ENCODE data around the gene SLC6A4.
"Not testable (repeated sequence)": the region's sequence is repeated elsewhere in the genome, so short reads cannot be mapped to it uniquely, and the experiment has no call there.

The SLC6A4 gene

DNA sequence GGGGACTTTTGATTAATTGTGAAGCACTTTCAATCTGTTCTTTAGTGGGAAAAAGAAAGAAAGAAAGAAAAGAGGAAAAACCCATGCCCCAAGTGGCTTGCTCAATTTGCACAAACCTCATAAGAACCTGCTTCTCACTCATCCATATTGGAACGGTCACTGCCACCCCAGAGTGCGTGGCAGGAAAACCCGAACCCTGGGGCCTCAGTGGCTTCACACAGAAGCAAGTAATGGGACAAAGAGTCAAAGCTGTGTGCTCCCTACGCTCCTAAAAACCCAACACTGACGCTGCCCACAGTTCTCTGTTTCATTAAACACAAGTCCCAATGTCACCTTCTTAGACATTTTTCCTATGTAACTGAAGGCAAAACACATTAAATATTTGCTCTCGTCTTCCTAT, 1.2 kb downstream of the SLC6A4 start:
- no peak overlapping the region for H3K4me3 ChIP-seq (ENCODE audit: low read depth, low read length)

GRCh38 chr17:30232824-30233427, 2.6 kb downstream of the SLC6A4 start:
- H3K4me3 ChIP-seq (ENCODE audit: low read depth, low read length) = no peak overlapping the region
- TF ChIP-seq, protein P1, sequence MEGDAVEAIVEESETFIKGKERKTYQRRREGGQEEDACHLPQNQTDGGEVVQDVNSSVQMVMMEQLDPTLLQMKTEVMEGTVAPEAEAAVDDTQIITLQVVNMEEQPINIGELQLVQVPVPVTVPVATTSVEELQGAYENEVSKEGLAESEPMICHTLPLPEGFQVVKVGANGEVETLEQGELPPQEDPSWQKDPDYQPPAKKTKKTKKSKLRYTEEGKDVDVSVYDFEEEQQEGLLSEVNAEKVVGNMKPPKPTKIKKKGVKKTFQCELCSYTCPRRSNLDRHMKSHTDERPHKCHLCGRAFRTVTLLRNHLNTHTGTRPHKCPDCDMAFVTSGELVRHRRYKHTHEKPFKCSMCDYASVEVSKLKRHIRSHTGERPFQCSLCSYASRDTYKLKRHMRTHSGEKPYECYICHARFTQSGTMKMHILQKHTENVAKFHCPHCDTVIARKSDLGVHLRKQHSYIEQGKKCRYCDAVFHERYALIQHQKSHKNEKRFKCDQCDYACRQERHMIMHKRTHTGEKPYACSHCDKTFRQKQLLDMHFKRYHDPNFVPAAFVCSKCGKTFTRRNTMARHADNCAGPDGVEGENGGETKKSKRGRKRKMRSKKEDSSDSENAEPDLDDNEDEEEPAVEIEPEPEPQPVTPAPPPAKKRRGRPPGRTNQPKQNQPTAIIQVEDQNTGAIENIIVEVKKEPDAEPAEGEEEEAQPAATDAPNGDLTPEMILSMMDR (IDR thresholded peaks at IDR 0.05; ENCODE audit: borderline replicate concordance, insufficient read depth, low read depth, low read length) = no peak

More for the DNA sequence above, 1.2 kb downstream of the SLC6A4 start:
- TF ChIP-seq, protein P1 (IDR thresholded peaks at IDR 0.05; ENCODE audit: borderline replicate concordance, insufficient read depth, low read depth, low read length) = no peak

DNA sequence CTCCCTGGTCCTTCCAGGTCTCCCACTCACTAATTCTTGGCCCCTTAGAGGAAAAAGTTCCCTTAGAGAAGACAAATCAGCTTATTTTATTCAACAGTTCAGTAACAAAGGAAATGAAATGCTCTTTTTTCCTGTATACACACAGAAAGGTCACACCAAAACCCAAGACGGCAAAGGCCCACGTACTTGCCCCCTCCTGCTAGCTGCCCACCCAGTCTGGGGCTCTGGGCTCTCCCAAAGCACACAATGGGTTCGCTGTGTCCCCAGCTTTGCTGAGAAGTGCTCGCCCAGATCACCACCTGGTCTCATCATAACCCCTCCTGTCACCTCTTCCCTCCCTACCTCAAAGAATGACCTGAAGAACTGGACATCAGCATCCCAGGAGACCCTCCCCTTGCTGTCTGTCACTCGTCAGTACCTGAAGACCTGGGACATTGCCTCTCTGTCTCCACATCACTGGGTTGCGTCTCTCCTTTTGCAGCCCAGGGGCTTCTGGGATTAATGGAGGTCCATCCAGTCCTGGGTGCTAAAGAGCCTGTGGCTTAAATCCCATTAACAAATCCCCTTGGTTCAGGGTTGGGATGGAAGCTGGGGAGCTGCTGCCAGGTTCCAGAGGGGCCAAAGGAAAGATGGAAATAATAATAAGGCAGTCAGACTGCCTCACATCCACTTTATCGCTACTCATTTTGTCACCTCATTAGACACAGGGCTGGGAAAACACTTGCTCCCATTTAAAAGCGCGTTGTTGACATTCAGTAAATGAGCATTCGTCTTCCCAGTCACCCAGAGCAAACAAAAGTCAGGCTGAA, 3.3 kb downstream of the SLC6A4 start:
- H3K4me3 ChIP-seq (ENCODE audit: low read depth, low read length) = no peak overlapping the region
- TF ChIP-seq, protein P1 (IDR thresholded peaks at IDR 0.05; ENCODE audit: borderline replicate concordance, insufficient read depth, low read depth, low read length) = no peak

- TF ChIP-seq, protein P1 (IDR thresholded peaks at IDR 0.05; ENCODE audit: borderline replicate concordance, insufficient read depth, low read depth, low read length) = no peak
- no peak overlapping the region for H3K4me3 ChIP-seq (ENCODE audit: low read depth, low read length)
Measured at GRCh38 chr17:30230596-30231125, 4.8 kb downstream of the SLC6A4 start.

GRCh38 chr17:30230009-30230408, 5.5 kb downstream of the SLC6A4 start:
- H3K4me3 ChIP-seq (ENCODE audit: low read depth, low read length) = not testable (repeated sequence)

DNA sequence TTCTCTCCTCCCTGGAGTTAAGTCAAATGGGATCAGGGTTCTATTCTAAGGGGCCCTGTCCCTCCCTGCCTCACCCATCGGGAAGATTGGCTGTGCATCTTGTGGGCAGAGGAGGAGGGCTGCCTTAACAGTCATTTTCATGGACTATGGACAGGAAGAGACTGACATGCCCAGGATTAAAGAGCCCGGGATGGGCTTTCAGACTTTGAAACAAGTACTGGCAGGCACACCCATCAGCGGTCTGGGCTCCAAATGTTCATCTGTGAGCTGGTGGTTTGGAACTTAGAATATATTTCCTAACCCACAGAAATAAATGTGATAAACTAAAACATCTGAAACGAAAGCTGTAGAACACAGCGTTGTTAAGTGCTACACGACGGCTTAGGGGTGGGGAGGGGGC, 6.5 kb downstream of the SLC6A4 start:
- no peak overlapping the region for H3K4me3 ChIP-seq (ENCODE audit: low read depth, low read length)
- TF ChIP-seq, protein P1 (IDR thresholded peaks at IDR 0.05; ENCODE audit: borderline replicate concordance, insufficient read depth, low read depth, low read length) = no peak

DNA sequence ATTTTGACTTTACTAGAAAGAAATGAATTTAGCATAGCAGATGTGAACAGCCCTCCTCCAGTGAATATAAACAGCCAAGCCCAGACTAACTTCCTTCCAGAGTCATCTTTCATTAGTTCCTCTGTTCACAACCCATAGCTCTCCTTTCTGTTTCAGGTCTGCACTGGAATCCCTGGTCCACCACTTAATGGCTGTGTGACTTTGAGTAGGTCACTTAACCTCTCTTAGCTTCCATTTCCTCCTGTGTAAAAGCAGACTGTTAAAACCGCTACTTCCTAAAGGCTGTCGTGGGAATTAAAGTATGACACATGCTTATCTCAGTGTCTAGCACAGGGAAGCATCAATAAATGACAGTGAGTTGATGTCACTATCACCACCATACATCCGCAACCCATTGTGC, 7.5 kb downstream of the SLC6A4 start:
- TF ChIP-seq, protein P1 (IDR thresholded peaks at IDR 0.05; ENCODE audit: borderline replicate concordance, insufficient read depth, low read depth, low read length) = no peak
- H3K4me3 ChIP-seq (ENCODE audit: low read depth, low read length) = no peak overlapping the region
